ENCODE data around the gene SGTA. TPM values are rescaled to one million over a fixed set of nuclear protein-coding genes. Genes with fewer than 3 reads are reported as not detected.
A peak's percentile ranks its signal among the peaks of the same experiment; 100 is the strongest.

The SGTA gene
- total RNA-seq, 1 experiment from 2014 or later = 114 TPM

GRCh38 chr19:2810141-2811091 lies 27.3 kb upstream of the SGTA start:
- DNase-seq (ENCODE audit: low spot score) = no peak

GRCh38 chr19:2809387-2810140 lies 26.5 kb upstream of the SGTA start:
- DNase-seq (ENCODE audit: low spot score) = no peak

DNA sequence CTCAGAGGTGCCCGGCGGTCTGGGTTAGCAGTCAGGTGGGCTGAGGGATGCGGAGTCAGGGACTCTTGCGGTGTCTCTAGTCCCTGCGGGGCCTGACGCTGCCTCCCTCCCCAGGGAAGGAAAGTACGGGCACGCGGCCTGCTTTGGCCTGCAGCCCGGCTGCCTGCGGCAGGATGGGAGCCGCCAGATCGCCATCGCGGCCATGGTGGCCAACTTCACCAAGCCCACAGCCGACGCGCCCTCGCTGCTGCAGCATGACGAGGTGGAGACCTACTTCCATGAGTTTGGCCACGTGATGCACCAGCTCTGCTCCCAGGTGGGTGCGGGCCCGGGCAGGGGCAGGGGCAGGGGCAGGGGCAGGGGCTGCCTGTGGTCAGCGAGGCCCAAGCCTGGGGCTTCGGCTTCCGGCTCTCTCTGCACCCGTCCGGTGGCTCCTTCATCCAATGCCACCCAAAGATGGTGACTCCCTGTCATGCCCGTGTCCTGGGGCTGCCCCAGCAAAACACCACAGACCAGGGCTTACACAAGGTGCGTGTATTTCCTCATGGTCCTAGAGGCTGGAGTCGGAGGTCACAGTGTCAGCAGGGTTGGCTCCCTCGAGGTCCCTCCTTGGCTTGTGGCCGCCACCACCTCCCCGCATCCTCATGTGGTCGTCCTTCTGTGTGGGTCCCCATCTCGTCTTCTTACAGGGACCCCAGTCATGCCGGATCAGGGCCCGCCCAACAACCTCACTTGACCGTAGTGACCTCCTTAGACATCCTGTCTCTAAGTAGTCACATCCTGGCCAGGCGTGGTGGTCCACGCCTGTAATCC lies 25.3 kb upstream of the SGTA start:
- DNase-seq (ENCODE audit: low spot score) = no peak

GRCh38 chr19:2807379-2808128 lies 24.5 kb upstream of the SGTA start:
- DNase-seq (ENCODE audit: low spot score) = no peak

DNA sequence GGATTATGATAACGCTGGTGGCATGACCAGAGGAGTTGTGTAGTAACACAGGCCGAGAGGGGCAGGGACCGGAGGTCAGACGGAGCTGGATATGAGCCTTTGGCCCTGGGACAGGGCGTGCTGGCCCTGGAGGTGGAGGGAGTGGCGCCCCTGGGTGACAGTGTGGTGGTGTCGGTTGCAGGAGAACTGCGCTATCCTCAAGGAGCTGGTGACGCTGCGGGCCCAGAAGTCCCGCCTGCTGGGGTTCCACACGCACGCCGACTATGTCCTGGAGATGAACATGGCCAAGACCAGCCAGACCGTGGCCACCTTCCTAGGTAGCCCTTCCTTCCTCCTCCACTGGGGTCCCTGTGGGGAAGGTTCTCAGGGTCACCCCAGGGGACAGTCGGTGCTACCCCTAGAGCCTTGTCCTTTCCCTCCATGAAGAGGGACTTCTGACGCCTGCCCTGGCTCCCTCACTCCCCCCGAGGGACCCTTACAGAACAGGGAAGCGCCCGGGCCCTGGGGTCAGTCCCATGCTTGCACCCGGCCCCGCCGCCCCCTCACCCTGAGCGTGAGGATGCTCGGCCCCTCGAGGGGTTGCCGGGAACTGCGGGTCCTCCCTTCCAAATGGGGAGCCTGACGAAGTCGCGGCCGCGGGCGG lies 23.8 kb upstream of the SGTA start:
- no peak for DNase-seq (ENCODE audit: low spot score)

DNA sequence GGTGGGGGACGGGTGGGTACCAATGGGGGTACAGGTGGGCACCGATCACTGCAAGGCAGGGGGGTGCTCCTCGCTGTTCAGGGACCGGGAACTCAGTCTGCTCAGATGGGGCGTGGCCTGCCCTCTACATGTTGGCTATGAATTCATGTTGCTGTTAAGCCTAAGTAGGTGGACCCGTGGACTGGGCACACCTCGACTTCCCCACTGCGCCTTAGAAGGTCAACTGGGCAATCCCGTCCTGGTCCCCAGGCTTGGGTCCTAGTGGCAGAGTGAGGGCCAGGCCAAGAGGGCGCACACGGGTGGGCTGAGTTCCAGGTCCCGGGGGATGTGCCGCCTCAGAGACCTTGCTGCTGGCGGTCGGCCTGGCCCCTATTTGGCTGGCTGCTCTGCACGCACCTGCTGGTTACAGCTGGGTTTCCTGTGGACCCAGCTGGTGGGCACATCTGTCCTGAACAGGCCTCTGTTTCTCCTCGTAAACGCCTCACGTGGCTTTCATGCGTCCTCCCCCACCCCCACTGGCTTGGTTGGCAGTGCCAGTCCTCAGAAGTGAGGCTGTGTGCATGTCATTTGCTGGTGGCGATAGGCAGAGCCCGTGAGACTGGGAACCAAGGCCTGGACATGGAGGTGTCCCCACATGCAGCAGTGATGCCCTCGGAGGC lies 23.0 kb upstream of the SGTA start:
- no peak for DNase-seq (ENCODE audit: low spot score)

- DNase-seq (ENCODE audit: low spot score) = no peak
Observed at GRCh38 chr19:2805261-2805900, 22.3 kb upstream of the SGTA start.

- DNase-seq (ENCODE audit: low spot score) = no peak
Observed at GRCh38 chr19:2804156-2805004, 21.3 kb upstream of the SGTA start.

DNA sequence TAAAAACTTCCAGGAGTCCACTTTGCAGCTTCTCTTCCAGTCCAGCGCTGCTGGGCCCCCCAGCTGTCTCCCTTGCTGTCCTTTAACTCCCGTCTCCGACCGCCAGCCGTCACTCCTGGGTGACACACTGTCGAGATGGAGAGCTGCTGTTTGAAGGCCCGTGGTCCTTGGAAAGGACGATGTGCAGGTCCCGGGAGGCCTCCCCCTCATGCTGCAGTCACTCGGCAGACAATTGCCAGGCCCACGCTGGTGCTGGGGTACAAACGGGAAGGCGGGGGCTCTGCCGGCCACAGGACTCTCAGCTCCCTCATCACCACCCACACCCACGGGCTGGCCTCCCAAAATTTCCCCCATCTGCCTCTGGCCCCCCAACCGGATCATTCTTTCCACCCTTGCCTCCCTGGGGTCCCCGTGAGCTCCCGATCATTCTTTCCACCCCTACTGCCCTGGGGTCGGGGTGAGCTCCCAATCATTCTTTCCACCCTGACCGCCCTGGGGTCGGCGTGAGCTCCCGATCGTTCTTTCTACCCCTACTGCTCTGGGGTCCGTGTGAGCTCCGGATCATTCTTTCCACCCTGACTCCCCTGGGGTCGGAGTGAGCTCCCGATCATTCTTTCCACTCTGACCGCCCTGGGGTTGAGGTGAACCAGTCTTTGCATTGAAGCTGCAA lies 20.5 kb upstream of the SGTA start:
- DNase-seq (ENCODE audit: low spot score) = no peak

- no peak for DNase-seq (ENCODE audit: low spot score)
Observed at GRCh38 chr19:2802826-2803225, 19.8 kb upstream of the SGTA start.

- DNase-seq (ENCODE audit: low spot score) = no peak
Observed at GRCh38 chr19:2800506-2800905, 17.4 kb upstream of the SGTA start.

DNA sequence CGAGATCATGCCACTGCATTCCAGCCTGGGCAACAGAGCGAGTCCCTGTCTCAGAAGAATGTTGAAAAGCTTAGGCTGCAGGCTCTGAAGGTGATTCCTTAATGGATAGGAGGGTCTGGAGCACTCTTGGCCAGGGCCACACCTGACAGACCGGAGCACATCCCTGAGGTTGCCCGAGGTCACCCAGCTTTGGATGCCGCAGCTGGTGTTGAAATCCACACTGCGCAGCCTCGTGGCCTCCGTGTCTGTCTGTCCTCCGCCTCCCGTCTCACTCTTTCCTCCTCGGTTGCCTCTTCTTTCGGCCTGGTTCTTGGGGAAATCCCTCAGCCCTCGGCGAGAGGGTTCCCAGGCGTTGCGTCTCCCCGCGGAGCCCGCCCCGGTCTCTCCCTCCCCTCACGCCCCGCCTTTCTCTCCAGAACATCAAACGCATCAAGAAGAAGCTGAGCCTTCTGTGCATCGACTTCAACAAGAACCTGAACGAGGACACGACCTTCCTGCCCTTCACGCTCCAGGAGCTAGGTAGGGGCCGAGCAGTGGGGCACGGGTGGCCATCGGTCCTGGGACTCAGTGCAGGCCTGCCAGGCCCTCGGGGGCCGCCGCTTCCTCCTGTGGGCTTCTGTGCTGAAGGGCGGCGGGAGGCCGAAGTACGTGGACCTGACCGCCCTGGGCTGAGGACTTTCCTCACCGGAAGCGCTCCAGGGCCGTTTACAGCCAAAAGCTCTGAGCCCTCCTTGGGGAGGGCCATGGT lies 16.4 kb upstream of the SGTA start:
- DNase-seq (ENCODE audit: low spot score) = no peak

GRCh38 chr19:2798733-2799132 lies 15.7 kb upstream of the SGTA start:
- DNase-seq (ENCODE audit: low spot score) = peak; percentile 58

DNA sequence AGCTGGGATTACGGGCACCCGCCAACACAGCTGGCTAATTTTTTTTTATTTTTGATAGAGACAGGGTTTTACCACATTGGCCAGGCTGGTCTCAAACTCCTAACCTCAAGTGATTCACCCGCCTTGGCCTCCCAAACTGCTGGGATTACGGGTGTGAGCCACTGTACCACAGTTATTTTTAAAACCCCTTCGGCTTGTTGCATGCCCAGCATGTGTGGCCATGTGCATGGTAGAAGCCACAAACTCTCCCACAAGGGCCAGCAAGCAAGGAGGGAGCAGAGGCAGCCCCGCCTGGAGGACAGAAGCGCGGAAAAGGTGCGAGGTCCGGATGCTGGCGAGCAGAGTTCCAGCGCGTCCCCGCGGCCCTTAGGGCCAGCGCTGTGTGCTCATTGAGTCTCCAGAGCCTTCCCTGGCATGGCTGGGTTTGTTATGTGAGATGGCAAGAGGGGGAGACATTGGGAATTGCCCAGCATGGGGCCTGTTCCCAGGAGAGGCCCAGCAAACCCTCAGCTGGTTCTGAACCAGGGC lies 15.1 kb upstream of the SGTA start:
- DNase-seq (ENCODE audit: low spot score) = no peak

GRCh38 chr19:2797280-2797679 lies 14.2 kb upstream of the SGTA start:
- DNase-seq (ENCODE audit: low spot score) = no peak

DNA sequence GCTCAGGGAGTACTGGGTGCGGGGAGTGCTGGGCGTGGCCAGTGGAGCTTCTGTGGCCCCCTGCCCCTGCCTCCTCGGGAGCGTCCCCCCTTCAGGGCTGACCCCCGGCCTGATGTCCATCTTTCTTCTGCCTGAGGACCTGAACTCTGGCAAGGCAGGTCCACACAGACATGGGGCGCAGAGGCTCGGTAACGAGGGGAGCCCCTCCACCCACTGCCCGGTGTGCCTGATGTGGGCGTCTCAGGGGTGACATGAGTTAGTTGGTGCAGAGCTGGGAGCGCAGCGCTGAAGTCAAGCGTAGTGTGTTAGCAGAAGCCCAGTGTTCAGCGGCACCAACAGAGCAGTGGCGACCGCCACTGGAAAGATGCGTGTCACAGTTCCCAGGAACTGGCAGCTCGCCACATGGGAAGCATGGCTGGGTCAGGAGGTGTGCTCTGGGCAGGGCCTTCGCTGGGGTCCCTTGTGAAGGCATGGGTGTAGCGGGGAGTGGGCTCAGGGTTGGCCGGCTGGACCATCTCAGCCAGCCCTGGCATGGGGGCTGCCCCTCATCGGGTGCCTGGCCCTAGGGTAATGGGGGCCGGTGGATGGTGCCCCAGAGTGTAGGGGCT lies 13.7 kb upstream of the SGTA start:
- no peak for DNase-seq (ENCODE audit: low spot score)
